Vagina (tissue), 2 donors: Measurements from ENCODE around the gene HEG1.

ENCODE experiments used
- POLR2A ChIP-seq, 2 donors: fragments of 450-650 bp; IDR thresholded peaks; one replicate each; pipeline ENCODE4 v1.6.1; 2017; ENCODE audit warnings: antibody characterized with exemption in 2 of 2, mild to moderate bottlenecking in 2 of 2, moderate library complexity in 2 of 2
- POLR2AphosphoS5 ChIP-seq, 2 donors: sonication (generic); formaldehyde crosslinking; IDR thresholded peaks; one replicate each; pipeline ENCODE4 v1.9.0; 2017; ENCODE audit warnings: antibody characterized with exemption in 2 of 2, mild to moderate bottlenecking in 2 of 2, low read depth in 1 of 2; ENCODE audit not compliant: insufficient read depth in 1 of 2
- TF ChIP-seq, protein P1 (sequence below), 3 experiments: fragments of 450-650 bp in 2 of 3; fragments of 200-600 bp in 1 of 3; sonication (generic) in 1 of 3; IDR thresholded peaks; one replicate each; pipeline ENCODE4 v1.5.1; 2017 to 2019; ENCODE audit warnings: antibody characterized with exemption in 3 of 3, mild to moderate bottlenecking in 2 of 3, moderate library complexity in 2 of 3

GRCh38 chr3:125045194-125045593 is 10.6 kb downstream of the HEG1 start:
- TF ChIP-seq, protein P1, sequence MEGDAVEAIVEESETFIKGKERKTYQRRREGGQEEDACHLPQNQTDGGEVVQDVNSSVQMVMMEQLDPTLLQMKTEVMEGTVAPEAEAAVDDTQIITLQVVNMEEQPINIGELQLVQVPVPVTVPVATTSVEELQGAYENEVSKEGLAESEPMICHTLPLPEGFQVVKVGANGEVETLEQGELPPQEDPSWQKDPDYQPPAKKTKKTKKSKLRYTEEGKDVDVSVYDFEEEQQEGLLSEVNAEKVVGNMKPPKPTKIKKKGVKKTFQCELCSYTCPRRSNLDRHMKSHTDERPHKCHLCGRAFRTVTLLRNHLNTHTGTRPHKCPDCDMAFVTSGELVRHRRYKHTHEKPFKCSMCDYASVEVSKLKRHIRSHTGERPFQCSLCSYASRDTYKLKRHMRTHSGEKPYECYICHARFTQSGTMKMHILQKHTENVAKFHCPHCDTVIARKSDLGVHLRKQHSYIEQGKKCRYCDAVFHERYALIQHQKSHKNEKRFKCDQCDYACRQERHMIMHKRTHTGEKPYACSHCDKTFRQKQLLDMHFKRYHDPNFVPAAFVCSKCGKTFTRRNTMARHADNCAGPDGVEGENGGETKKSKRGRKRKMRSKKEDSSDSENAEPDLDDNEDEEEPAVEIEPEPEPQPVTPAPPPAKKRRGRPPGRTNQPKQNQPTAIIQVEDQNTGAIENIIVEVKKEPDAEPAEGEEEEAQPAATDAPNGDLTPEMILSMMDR (IDR thresholded peaks at IDR 0.05): no peak
- TF ChIP-seq POLR2AphosphoS5 (IDR thresholded peaks at IDR 0.05; ENCODE audit: insufficient read depth in 1 of 2, low read depth in 1 of 2): no peak
- TF ChIP-seq POLR2A (IDR thresholded peaks at IDR 0.05): no peak
